RPMI8226 (cell line): ENCODE results near the gene SERPINB13.
"Not testable (repeated sequence)": the region's sequence is repeated elsewhere in the genome, so short reads cannot be mapped to it uniquely, and the experiment has no call there.

Source experiments
- DNase-seq: peaks from one replicate; pipeline ENCODE4 v3.0.0-alpha.2; 2015

SERPINB13 gene

DNA sequence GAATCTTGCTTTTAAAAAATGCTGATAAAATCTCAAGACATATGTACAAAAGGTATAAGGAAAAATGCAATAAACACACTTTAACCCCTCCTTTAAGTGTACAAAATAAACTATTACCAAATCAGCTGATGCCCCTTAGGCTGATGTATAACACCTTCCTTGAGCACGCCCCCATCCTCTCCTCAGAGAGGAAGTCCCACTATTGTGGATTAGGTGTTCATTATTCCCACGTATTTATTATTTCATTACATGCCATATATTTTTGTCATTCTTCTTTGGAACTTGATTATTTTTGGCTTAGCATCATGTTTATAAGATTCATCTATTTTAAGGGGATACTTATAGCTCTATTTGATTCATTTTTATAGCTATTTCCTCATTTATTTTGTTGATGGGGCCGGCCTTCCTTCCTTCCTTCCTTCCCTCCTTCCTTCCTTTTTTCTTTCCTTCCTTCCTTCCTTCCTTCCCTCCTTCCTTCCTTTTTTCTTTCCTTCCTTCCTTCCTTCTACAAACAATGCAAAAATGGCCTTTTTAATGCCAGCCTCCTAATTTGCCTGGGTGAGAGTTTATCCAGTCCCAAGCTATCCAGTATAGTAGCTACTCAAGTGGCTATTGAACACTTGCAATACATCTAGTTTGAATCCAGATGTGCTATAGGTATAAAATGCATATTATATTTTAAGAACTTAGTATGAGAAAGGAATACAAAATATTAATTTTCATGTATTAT lies 4.0 kb downstream of the SERPINB13 start:
- DNase-seq, result no peak

- no peak for DNase-seq
Observed at GRCh38 chr18:63591725-63592124, 4.6 kb downstream of the SERPINB13 start.

DNA sequence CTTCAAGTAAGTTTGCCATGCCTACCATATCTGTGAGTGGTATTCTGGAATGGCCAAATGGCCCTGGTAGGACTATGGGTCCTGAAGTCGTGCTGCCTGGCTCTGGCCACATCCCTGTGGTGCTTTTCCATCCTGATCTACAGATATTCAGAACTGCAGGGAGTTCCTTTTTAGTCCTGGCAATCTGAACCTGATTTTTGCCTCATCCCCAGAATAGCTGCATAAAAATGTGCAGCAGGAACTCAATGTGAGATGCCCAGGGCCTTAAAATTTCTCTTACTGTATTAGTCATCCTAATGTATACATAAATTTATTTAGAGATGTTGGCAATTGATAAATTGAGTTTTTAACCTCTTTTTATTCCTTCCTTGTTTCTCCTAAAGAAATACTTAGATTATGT lies 5.3 kb downstream of the SERPINB13 start:
- no peak for DNase-seq

DNA sequence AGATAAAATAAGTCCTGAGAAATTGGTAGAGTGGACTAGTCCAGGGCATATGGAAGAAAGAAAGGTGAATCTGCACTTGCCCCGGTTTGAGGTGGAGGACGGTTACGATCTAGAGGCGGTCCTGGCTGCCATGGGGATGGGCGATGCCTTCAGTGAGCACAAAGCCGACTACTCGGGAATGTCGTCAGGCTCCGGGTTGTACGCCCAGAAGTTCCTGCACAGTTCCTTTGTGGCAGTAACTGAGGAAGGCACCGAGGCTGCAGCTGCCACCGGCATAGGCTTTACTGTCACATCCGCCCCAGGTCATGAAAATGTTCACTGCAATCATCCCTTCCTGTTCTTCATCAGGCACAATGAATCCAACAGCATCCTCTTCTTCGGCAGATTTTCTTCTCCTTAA lies 9.8 kb downstream of the SERPINB13 start:
- DNase-seq, result no peak

- no peak for DNase-seq
Observed at GRCh38 chr18:63603355-63603754, 16.2 kb downstream of the SERPINB13 start.

DNA sequence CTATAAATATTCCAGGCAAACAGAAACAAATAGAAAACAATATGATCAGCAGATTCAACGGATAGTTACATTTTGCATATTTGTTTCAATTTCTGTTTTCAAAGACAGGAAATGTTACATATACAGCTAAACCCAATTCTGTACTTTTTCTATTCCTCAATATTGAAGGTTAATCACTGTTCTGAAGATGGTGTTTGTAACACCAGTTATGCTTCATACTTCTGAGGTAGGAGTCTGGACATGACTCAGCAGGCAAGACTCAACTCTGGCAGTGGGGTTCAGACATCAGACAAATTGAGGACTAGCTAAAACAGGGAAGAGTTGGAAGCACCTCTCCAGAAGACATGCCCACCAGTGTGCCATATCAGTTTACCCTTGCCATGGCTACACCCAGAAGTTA lies 16.6 kb downstream of the SERPINB13 start:
- no peak for DNase-seq

- no peak for DNase-seq
Observed at GRCh38 chr18:63604791-63605567, 17.8 kb downstream of the SERPINB13 start.

GRCh38 chr18:63606526-63606925 lies 19.4 kb downstream of the SERPINB13 start:
- no peak for DNase-seq

DNA sequence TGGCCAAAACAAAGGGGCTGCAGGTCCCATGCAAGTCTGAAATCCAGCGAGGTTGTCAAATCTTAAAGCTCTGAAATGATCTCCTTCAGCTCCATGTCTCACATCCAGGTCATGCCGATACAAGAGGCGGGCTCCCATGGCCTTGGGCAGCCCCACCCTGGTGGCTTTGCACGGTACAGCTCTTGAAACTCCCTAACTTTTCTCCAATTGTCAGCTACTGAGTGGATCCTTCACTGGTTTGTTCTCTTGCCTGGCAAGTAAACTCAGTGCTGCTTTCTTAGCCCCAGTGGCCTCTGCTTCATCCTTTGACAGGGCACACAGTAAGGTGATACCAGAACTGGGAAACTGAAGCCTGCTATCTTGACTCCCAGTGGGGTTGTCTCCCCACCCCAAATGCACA lies 26.3 kb downstream of the SERPINB13 start:
- DNase-seq, result no peak

GRCh38 chr18:63617049-63617914 lies 30.1 kb downstream of the SERPINB13 start:
- no peak for DNase-seq

- DNase-seq, result no peak
Observed at GRCh38 chr18:63617915-63618234, 30.7 kb downstream of the SERPINB13 start.

GRCh38 chr18:63619661-63620060 lies 32.5 kb downstream of the SERPINB13 start:
- DNase-seq, result no peak

DNA sequence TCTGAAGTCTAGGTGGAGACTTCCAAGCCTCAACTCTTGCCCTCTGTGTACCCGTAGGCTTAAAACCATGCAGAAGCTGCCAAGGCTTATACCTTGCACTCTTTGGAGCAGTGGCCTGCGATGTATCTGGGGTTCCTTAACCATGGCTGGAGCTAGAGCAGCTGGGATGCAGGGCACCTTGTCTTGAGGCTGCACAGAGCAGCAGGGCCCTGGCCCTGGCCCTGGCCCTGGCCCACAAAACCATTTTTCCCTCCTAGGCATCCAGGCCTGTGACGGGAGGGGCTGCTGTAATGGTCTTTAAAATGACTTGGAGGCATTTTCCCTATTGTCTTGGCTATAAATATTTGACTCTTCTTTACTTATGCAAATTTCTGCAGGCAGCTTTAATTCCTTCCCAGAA lies 37.7 kb downstream of the SERPINB13 start:
- DNase-seq, result no peak

GRCh38 chr18:63626431-63626830 lies 39.3 kb downstream of the SERPINB13 start:
- DNase-seq, result no peak

- no peak for DNase-seq
Observed at GRCh38 chr18:63627819-63628218, 40.7 kb downstream of the SERPINB13 start.

- no peak for DNase-seq
Observed at GRCh38 chr18:63637703-63638102, 50.6 kb downstream of the SERPINB13 start.

- DNase-seq, result not testable (repeated sequence)
Observed at GRCh38 chr18:63641157-63641680, 54.1 kb downstream of the SERPINB13 start.

- not testable (repeated sequence) for DNase-seq
Observed at GRCh38 chr18:63642668-63643356, 55.7 kb downstream of the SERPINB13 start.

DNA sequence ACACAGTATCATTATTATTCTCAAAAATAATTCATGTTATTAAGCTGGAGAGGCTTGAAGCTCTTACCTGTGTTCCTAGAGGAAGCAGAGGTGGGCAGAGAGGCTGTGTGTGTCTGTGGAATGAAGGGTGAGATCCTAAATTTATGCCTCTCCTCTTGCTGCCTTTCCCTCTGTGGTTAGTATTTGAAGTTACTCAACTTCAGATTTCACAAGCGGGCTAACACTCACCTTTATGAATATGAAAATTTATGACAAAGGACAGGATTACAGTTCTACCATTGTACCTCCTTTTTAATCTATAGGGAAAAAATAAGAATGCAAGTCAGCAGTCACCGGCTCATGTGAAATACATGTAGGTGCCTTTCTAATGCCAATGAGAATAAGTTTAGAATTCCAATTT lies 57.0 kb downstream of the SERPINB13 start, which contains the start of gene SERPINB4:
SERPINB4 (minus strand) TSS at position 115 of the 400 bp plus-strand sequence. CDS start 679 bp downstream, outside the sequence.
- DNase-seq, result not testable (repeated sequence)

- DNase-seq, result not testable (repeated sequence)
Observed at GRCh38 chr18:63644694-63645093, 57.6 kb downstream of the SERPINB13 start.

DNA sequence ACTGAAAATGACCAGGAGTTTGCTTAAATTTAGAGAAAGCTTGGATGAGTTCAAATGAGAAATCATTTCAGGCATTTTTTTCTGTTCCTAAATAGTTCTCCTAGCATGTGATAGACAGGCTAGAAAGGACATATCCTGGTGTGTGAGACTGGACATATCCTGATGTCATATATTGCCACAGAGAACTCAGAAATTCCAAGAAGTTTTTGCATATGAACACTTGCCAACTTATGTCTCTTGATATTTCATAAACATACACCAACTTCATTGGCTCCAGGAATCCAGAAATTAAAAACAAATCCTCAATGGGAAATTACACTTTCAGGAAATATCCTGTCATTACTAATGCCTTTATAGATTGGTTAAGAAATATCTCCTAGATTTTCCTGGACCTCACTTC lies 59.8 kb downstream of the SERPINB13 start:
- no peak for DNase-seq

DNA sequence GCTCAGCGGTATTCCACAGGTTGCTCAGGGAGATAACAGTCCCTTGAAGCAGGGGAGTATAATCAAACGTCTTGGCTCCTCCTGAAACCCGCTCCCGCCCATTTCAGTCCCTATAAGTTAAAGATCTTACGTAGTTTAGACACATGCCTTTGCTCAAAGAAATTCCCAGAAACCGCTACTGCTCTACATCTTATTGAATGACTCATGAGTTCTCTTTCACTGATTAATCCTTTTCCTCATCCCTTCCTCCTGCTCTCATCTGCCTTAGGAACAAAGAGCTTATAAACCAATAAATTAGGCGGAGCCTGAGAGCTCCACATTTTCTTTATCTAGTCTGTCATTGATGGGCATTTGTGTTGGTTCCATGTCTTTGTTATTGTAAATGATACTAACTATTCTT lies 61.1 kb downstream of the SERPINB13 start:
- no peak for DNase-seq
